HG02623 (cell line): Measurements from ENCODE around the gene ADAM10.

ENCODE experiments used
- ATAC-seq: cut with Tn5 transposase; IDR thresholded peaks from one replicate; pipeline ENCODE4 v1.9.1; 2021; ENCODE audit warnings: moderate library complexity; ENCODE audit not compliant: unreplicated experiment

The ADAM10 gene

DNA sequence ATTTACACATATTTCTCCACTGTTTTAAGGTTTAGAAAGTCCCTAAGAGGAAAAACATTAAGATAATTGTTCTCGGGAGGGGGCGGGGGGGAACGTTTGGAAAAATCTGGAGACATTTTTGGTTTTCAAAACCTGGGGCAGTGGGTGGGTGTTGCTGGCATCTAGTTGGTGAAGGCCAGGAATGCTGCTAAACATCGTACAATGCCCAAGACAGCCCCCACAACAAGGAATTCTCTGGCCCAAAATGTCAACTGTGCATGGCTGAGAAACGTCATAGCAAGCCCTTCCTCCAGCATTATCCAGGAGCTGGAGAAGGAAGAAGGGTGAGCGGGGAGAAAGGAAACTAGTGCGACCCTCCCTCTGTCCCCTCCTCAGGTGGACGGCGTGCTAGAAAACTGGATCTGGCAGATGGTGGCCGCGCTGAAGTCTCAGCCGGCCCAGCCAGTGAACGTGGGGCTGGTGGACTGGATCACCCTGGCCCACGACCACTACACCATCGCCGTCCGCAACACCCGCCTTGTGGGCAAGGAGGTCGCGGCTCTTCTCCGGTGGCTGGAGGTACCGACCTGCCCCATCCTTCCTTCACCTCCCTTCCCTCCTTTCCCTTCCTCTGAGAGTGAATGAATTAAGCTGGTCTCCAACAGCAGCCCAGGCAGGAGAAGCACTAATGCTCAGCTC is 208.0 kb downstream of the ADAM10 start:
- ATAC-seq, result no peak

DNA sequence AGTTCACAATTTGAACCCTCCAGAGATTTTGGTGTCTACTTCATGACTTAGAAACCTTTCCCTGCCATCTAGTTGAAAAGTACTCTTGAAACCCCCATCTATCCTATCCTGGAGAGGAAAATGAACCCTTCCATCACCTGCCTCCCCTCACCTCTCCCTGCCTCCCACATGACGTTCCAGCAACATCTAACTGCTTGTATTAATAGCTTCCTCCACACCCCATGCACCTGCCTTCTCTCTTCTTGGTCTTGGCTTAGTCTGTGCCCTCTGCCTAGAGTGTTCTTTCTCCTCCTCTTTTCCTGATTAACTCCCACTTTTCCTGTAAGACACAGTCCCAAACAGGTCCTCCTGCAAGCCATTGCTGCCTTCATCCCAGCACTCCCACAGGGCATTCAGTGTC is 210.0 kb downstream of the ADAM10 start:
- no peak for ATAC-seq

DNA sequence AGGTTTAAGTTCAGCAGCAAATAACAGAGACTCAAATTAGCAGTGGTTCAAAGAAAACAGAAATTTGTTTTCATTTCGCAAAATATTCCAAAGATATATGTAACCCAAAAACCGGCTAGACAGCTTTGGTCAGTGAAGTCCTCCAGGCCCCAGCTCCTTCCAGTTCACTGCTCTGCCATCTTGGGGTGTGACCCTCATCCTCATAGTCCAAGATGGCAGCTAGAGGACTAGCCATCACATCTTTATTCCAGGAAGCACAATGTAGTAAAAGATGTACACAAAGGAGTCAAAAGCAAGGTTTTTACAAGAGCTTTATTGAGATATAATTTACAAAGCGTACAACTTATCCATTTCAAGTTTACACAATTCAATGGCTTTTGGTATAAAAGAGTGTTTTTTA is 210.6 kb downstream of the ADAM10 start:
- no peak for ATAC-seq
